Measurements from ENCODE around the gene EEF1G.
A peak's percentile ranks its signal among the peaks of the same experiment; 100 is the strongest.
"Not testable (repeated sequence)": the region's sequence is repeated elsewhere in the genome, so short reads cannot be mapped to it uniquely, and the experiment has no call there.

EEF1G gene

GRCh38 chr11:62572431-62572830 lies 1.3 kb downstream of the EEF1G start:
- no peaks in the 10 kb centered on the region for H3K27me3 Mint-ChIP-seq
- ATAC-seq (no peak), DNase-seq (no peak)
- peak overlapping the region; percentile 99 to 100 for H3K27ac Mint-ChIP-seq
- H3K4me3 Mint-ChIP-seq, result peak overlapping the region; percentile 95 to 100
- no peaks in the 10 kb centered on the region for H3K9me3 Mint-ChIP-seq
- H3K4me1 Mint-ChIP-seq, result peaks cover 59% of the 10 kb centered on the region

- H3K9me3 Mint-ChIP-seq, ATAC-seq: not testable (repeated sequence)
These were observed 2.2 kb downstream of the EEF1G start for GRCh38 chr11:62571493-62571892.

GRCh38 chr11:62570903-62571302 lies 2.8 kb downstream of the EEF1G start:
- H3K27me3 Mint-ChIP-seq, H3K9me3 Mint-ChIP-seq, ATAC-seq, DNase-seq: not testable (repeated sequence)
- peaks cover 73% of the 10 kb centered on the region for H3K4me1 Mint-ChIP-seq
- H3K27ac Mint-ChIP-seq, result peak overlapping the region; percentile 84 to 93
- peak overlapping the region; percentile 95 to 100 for H3K4me3 Mint-ChIP-seq

More at GRCh38 chr11:62571493-62571892, 2.2 kb downstream of the EEF1G start:
- Mint-ChIP-seq H3K4me1 (peaks cover 69% of the 10 kb centered on the region), H3K4me3 (peak overlapping the region; percentile 95 to 100), H3K27ac (peak overlapping the region; percentile 56 to 93)
- H3K27me3 Mint-ChIP-seq, DNase-seq: not testable (repeated sequence)

GRCh38 chr11:62569611-62570010 lies 4.1 kb downstream of the EEF1G start:
- Mint-ChIP-seq H3K27ac (no peak overlapping the region), H3K9me3 (no peaks in the 10 kb centered on the region), H3K4me1 (peaks cover 70% of the 10 kb centered on the region), H3K4me3 (peak overlapping the region in 1 of 2 donors; percentile 6), H3K27me3 (no peaks in the 10 kb centered on the region)
- no peak for ATAC-seq
- no peak for DNase-seq

- ATAC-seq (no peak), DNase-seq (no peak)
- peaks cover 70% of the 10 kb centered on the region for H3K4me1 Mint-ChIP-seq
- H3K9me3 Mint-ChIP-seq, result no peaks in the 10 kb centered on the region
- no peak overlapping the region for H3K4me3 Mint-ChIP-seq
- peak overlapping the region; percentile 50 to 97 for H3K27ac Mint-ChIP-seq
- no peaks in the 10 kb centered on the region for H3K27me3 Mint-ChIP-seq
These were observed 6.6 kb downstream of the EEF1G start for GRCh38 chr11:62567018-62567633.

- ATAC-seq (no peak), DNase-seq (no peak)
- H3K4me3 Mint-ChIP-seq, result no peak overlapping the region
- peak overlapping the region; percentile 28 to 29 for H3K27ac Mint-ChIP-seq
- H3K27me3 Mint-ChIP-seq, result no peaks in the 10 kb centered on the region
- no peaks in the 10 kb centered on the region for H3K9me3 Mint-ChIP-seq
- H3K4me1 Mint-ChIP-seq, result peaks cover 70% of the 10 kb centered on the region
These were observed 7.4 kb downstream of the EEF1G start for GRCh38 chr11:62566247-62566646.

GRCh38 chr11:62565100-62565802 lies 8.4 kb downstream of the EEF1G start:
- Mint-ChIP-seq H3K9me3 (no peaks in the 10 kb centered on the region), H3K27ac (peak overlapping the region in 1 of 2 donors; percentile 1), H3K4me3 (no peak overlapping the region), H3K4me1 (peaks cover 70% of the 10 kb centered on the region), H3K27me3 (no peaks in the 10 kb centered on the region)
- DNase-seq, result no peak
- no peak for ATAC-seq

GRCh38 chr11:62561677-62562230 lies 11.9 kb downstream of the EEF1G start:
- not testable (repeated sequence) for H3K4me3 Mint-ChIP-seq, ATAC-seq, DNase-seq, H3K27ac Mint-ChIP-seq, H3K9me3 Mint-ChIP-seq, H3K27me3 Mint-ChIP-seq
- peaks cover 86% of the 10 kb centered on the region for H3K4me1 Mint-ChIP-seq

GRCh38 chr11:62560566-62561103 lies 13.1 kb downstream of the EEF1G start:
- DNase-seq, result peak in 1 of 2 donors; percentile 69
- Mint-ChIP-seq H3K27me3 (no peaks in the 10 kb centered on the region), H3K4me3 (no peak overlapping the region), H3K9me3 (no peaks in the 10 kb centered on the region), H3K27ac (peak overlapping the region; percentile 80 to 85), H3K4me1 (peaks cover 86% of the 10 kb centered on the region)
- no peak for ATAC-seq

- H3K9me3 Mint-ChIP-seq, DNase-seq, ATAC-seq, H3K27me3 Mint-ChIP-seq: not testable (repeated sequence)
- peak overlapping the region in 1 of 2 donors; percentile 5 for H3K4me3 Mint-ChIP-seq
- peak overlapping the region; percentile 71 to 73 for H3K27ac Mint-ChIP-seq
- H3K4me1 Mint-ChIP-seq, result peaks cover 89% of the 10 kb centered on the region
These were observed 14.1 kb downstream of the EEF1G start for GRCh38 chr11:62559626-62560025.

- peak overlapping the region; percentile 5 to 22 for H3K4me3 Mint-ChIP-seq
- H3K9me3 Mint-ChIP-seq, result no peaks in the 10 kb centered on the region
- ATAC-seq, result no peak
- no peaks in the 10 kb centered on the region for H3K27me3 Mint-ChIP-seq
- DNase-seq, result no peak
- H3K4me1 Mint-ChIP-seq, result peaks cover 92% of the 10 kb centered on the region
- H3K27ac Mint-ChIP-seq, result peak overlapping the region; percentile 54 to 71
These were observed 14.5 kb downstream of the EEF1G start for GRCh38 chr11:62559204-62559603.

GRCh38 chr11:62558669-62559068 lies 15.0 kb downstream of the EEF1G start:
- Mint-ChIP-seq H3K4me3 (no peak overlapping the region), H3K4me1 (peaks cover 92% of the 10 kb centered on the region), H3K27me3 (no peaks in the 10 kb centered on the region), H3K9me3 (no peaks in the 10 kb centered on the region), H3K27ac (no peak overlapping the region)
- ATAC-seq (no peak), DNase-seq (no peak)

GRCh38 chr11:62556875-62557631 lies 16.6 kb downstream of the EEF1G start:
- Mint-ChIP-seq H3K4me1 (peaks cover 100% of the 10 kb centered on the region), H3K9me3 (no peaks in the 10 kb centered on the region), H3K4me3 (peak overlapping the region; percentile 80 to 87), H3K27ac (peak overlapping the region; percentile 87 to 97), H3K27me3 (no peaks in the 10 kb centered on the region)
- ATAC-seq, result peak; percentile 64
- DNase-seq, result peak in 1 of 2 donors; percentile 87

GRCh38 chr11:62556108-62556874 lies 17.4 kb downstream of the EEF1G start:
- Mint-ChIP-seq H3K27ac (peak overlapping the region; percentile 87 to 97), H3K4me1 (peaks cover 100% of the 10 kb centered on the region), H3K4me3 (peak overlapping the region; percentile 80 to 87), H3K9me3 (no peaks in the 10 kb centered on the region), H3K27me3 (no peaks in the 10 kb centered on the region)
- DNase-seq, result peak; percentile 88 to 95
- ATAC-seq, result peak; percentile 81

Data from stimulated activated naive CD8-positive, alpha-beta T cell treated with anti-CD3 and anti-CD28 coated beads, Interleukin-15, amount 100 ng/mL, for 72 hours (primary cell).